GM18907 (cell line): ENCODE results near the gene LTBP1.
"Not testable (repeated sequence)": the region's sequence is repeated elsewhere in the genome, so short reads cannot be mapped to it uniquely, and the experiment has no call there.

ENCODE experiments used
- ATAC-seq: cut with Tn5 transposase; IDR thresholded peaks from one replicate; pipeline ENCODE4 v1.9.1; 2021; ENCODE audit warnings: mild to moderate bottlenecking, moderate library complexity; ENCODE audit not compliant: unreplicated experiment

The LTBP1 gene

DNA sequence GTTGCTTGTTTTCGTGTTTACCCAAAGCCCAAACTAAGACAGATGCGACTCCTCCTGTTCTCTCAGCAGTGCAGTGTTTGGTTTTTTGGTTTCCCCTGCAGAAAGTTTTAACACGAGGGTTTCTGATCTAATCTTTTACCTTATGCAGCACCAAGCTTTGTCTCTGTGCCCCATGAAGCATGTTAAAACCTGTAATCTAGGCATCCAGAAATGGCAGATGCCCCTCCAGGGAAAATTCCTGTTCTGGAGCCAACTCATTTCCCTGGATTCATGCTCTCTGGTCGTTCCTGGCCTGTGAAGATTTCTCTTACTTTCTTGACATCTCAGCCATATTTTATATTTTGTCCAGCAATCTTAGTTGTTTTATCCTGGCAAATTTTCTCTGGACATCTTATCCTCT lies 91.5 kb downstream of the LTBP1 start:
- ATAC-seq, result no peak

DNA sequence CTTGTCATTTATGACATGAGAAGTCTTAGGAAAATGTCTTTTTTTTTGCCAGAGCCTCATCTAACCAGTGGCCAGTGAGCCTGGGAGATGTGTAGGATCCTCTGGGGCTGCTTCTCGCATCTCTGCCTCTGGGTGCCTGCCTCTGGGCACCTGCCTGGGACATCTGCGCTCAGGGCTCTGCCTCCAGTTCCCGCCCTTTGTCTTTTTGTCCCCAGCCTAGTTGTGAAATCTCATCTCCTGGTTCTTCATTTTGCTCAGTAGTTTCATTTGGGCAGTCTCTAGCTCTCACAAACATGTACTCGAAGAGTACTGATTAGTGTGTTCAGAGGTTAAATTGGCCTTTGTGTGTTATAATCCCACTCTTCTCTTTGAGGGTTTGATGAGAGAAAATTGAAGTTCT lies 92.0 kb downstream of the LTBP1 start:
- no peak for ATAC-seq

DNA sequence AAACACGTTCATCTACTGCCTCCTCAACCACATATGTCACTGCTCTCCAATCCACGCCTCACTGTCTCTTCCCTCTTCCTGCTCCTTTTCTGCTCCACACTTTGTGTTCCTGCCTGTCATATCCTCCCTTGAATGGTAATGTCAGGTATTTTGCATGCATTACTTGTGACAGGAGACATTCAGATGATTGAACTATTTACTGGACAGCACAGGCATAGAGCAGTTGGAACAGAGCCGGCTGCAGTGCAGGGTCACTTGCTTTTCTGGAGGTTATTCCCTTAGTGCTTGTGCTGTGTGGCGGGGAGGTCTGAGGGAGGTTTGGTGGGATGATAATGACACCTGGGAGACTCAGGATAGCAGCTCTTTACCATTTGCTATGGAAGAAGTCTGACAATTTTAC lies 93.8 kb downstream of the LTBP1 start:
- no peak for ATAC-seq

DNA sequence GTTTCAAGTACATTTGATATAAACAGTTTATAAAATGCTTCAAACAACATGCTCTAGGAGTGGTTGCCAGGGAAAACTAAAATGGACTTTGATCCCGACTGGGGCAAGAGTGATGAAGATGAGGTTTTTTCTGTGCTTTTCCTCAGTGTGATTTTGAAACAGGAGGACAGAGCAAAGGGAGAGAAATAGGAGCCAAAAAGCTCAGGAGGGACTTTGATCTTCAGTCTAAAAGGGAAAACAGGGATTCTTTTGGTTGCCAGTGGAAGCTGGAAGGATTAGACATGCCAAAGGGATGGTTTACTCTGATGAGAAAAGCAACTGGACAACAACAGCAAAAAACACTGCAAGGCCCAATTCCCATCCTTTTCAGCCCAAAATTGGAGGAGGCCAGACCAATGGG lies 95.5 kb downstream of the LTBP1 start:
- ATAC-seq, result no peak

GRCh38 chr2:33042819-33043218 lies 96.1 kb downstream of the LTBP1 start:
- ATAC-seq, result no peak

- no peak for ATAC-seq
Measured at GRCh38 chr2:33047939-33048338, 101.2 kb downstream of the LTBP1 start.

DNA sequence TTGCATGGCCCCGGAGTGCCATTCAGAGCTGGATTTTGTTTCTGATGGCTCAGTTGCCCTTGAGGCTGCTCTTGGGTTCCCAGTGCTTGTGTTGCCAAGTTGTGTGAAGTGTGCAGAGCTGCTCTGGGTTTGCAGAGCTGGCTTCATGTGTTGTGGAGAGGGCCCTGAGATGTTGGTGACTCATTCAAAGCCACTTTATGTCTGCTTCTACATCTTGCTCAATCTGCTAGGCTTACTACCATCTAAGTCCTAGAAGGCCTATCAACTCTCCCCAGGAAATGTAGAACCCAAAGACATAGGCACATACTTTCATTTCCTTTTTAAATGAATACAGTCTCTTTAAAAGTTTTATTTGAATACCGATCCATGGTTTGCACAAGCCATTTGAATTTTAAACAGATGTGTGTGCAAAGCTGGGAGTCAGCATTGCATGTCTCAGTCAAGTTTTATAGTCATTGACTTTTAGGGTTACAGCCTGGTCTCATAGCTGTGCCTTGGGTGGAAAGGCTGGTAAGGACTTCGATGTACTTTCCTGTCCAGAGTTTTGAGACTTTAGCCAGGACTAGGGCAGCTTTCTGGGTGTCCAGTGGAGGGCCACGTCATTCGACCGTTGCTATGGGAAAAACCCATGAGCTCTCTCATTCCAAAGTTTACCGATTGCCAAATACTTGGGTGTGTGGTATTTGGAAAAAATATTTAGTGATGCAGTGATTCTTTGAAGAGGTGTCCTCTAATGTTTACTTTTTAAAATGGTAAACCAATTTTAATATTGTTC lies 105.0 kb downstream of the LTBP1 start:
- no peak for ATAC-seq

- no peak for ATAC-seq
Measured at GRCh38 chr2:33052361-33052735, 105.6 kb downstream of the LTBP1 start.

GRCh38 chr2:33052795-33053194 lies 106.0 kb downstream of the LTBP1 start:
- ATAC-seq, result not testable (repeated sequence)

DNA sequence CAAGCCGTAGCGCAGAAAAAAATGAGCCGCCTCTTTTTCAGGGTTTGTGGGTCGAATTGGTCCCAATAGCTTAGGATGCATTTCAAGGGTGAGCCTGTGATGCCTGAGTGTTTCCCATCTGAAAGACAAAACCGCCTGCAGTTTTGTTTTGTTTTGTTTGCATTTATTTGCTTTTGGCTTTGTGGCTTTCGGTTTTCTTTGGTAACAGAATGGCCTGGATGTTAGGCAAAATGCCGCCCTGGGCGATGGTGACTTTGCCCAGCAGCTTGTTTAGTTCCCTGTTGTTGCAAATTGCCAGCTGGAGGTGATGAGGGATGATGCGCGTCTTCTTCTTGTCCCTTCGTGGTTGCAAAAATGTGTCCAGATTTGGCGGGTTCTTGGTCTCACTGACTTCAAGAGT lies 109.4 kb downstream of the LTBP1 start:
- ATAC-seq, result no peak

DNA sequence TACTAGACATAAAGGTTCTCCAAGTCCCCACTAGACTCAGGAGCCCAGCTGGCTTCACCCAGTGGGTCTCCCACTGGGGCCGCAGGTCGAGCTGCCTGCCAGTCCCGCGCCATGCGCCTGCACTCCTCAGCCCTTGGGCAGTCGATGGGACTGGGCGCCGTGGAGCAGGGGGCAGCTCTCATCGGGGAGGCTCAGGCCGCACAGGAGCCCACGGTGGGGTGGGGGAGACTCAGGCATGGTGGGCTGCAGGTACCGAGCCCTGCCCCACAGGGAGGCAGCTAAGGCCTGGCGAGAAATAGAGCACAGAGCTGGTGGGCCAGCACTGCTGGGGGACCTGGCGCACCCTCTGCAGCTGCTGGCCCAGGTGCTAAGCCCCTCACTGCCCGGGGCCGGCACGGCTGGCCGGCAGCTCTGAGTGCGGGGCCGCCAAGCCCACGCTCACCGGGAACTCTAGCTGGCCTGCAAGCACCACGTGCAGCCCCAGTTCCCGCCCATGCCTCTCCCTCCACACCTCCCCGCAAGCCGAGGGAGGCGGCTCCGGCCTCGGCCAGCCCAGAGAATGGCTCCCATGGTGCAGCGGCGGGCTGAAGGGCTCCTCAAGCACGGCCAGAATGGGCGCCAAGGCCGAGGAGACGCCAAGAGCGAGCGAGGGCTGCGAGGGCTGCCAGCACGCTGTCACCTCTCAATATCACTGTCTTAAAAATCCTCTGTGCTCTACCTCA lies 110.7 kb downstream of the LTBP1 start:
- not testable (repeated sequence) for ATAC-seq

- ATAC-seq, result no peak
Measured at GRCh38 chr2:33058716-33059470, 112.1 kb downstream of the LTBP1 start.

- no peak for ATAC-seq
Measured at GRCh38 chr2:33059471-33060156, 112.9 kb downstream of the LTBP1 start.

- no peak for ATAC-seq
Measured at GRCh38 chr2:33060405-33060804, 113.7 kb downstream of the LTBP1 start.

GRCh38 chr2:33062665-33063250 lies 116.0 kb downstream of the LTBP1 start:
- ATAC-seq, result no peak

GRCh38 chr2:33064349-33064801 lies 117.6 kb downstream of the LTBP1 start:
- no peak for ATAC-seq

- no peak for ATAC-seq
Measured at GRCh38 chr2:33067598-33067997, 120.8 kb downstream of the LTBP1 start.

GRCh38 chr2:33068261-33068660 lies 121.5 kb downstream of the LTBP1 start:
- ATAC-seq, result no peak

DNA sequence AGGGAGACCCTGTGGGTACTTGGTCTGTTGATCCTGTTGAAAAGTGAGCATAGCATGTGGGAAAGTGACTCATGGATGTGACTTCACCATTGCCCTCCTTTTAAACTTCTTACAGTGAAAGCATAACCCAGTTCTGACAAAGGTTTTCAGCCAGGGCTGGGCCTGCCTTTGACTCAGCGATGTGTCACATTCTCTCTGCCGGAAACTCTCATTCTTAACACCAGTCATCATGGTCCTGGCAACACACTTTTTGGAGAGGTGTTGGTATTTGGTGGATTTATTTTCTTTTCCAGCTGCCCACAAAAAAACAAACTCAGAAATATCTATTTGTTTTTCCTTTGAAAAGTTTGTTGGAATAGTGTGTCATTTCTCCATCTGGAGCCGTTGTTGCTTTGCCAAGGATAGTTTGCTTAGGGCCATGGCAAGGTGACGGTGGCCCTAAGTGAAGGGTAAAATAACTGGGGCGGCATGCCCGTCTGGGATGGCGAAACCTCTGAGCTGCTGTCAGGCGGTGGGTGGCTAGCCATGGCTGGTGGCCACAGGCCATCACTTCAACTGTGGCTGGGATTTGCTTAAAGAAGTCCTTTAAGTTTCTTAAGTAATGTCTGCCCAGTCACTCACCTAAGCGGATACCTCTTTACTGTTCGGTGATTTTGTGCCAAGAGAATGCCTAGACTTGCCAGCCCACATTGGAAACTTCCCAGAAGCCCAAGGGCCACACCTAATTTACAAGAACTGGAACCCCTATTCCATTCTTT lies 123.3 kb downstream of the LTBP1 start:
- ATAC-seq, result no peak

GRCh38 chr2:33071591-33071990 lies 124.8 kb downstream of the LTBP1 start:
- no peak for ATAC-seq
